MCF 10A (cell line): ENCODE measurements around the gene LIME1. TPM values are rescaled to one million over a fixed set of nuclear protein-coding genes. Genes with fewer than 3 reads are reported as not detected.

Source experiments
- total RNA-seq: library from RNA; stranded (reverse); gene quantifications from 2 replicates; pipeline ENCODE4 v1.2.3, GENCODE V29; 2022

LIME1 gene
- total RNA-seq, 1 experiment from 2014 or later: 10.1 TPM

Other genes with a start within 250 kb of the LIME1 start
- 3.3 and 9.9 TPM in 2 replicates for gene EEF1A2, start 237.6 kb upstream of the LIME1 start, total RNA-seq
- gene PPDPF, start 215.9 kb upstream of the LIME1 start, total RNA-seq: 315 and 355 TPM in 2 replicates
- 3.8 and 4.4 TPM in 2 replicates for gene PTK6, start 199.3 kb upstream of the LIME1 start, total RNA-seq
- gene SRMS, start 188.9 kb upstream of the LIME1 start, total RNA-seq: 0.81 and 1.4 TPM in 2 replicates
- gene FNDC11, start 182.5 kb upstream of the LIME1 start, total RNA-seq: 2.4 and 3.9 TPM in 2 replicates
- 18.1 and 24.7 TPM in 2 replicates for gene HELZ2, start 162.4 kb upstream of the LIME1 start, total RNA-seq
- gene GMEB2, start 109.6 kb upstream of the LIME1 start, total RNA-seq: 14.9 and 19.6 TPM in 2 replicates
- 1.7 and 5.3 TPM in 2 replicates for gene STMN3, start 83.2 kb upstream of the LIME1 start, total RNA-seq
- gene RTEL1, start 78.4 kb upstream of the LIME1 start, total RNA-seq: 27.9 and 39.2 TPM in 2 replicates
- 12.3 and 24.4 TPM in 2 replicates for gene TNFRSF6B, start 40.0 kb upstream of the LIME1 start, total RNA-seq
- 60.1 and 65.4 TPM in 2 replicates for gene ARFRP1, start 28.7 kb upstream of the LIME1 start, total RNA-seq
- 19.5 and 22.2 TPM in 2 replicates for gene ZGPAT, start 28.6 kb upstream of the LIME1 start, total RNA-seq
- 85.0 and 105 TPM in 2 replicates for gene SLC2A4RG, start 3.1 kb downstream of the LIME1 start, total RNA-seq
- 0.63 and 0.71 TPM in 2 replicates for gene ZBTB46, start 94.6 kb downstream of the LIME1 start, total RNA-seq
- not detected in 2 replicates for gene ABHD16B, start 124.8 kb downstream of the LIME1 start, total RNA-seq
- 174 and 175 TPM in 2 replicates for gene TPD52L2, start 128.6 kb downstream of the LIME1 start, total RNA-seq
- gene DNAJC5, start 158.5 kb downstream of the LIME1 start, total RNA-seq: 38.1 and 45.0 TPM in 2 replicates
- 38.6 and 43.7 TPM in 2 replicates for gene UCKL1, start 219.8 kb downstream of the LIME1 start, total RNA-seq
- gene ZNF512B, start 233.3 kb downstream of the LIME1 start, total RNA-seq: 23.5 and 26.6 TPM in 2 replicates
- 4.4 and 4.5 TPM in 2 replicates for gene SAMD10, start 243.0 kb downstream of the LIME1 start, total RNA-seq
- 70.9 and 88.5 TPM in 2 replicates for gene PRPF6, start 244.5 kb downstream of the LIME1 start, total RNA-seq